Esophagus (tissue), 2 donors: ENCODE measurements around the gene SET. TPM values are rescaled to one million over a fixed set of nuclear protein-coding genes. Genes with fewer than 3 reads are reported as not detected.
"Not testable (repeated sequence)": the region's sequence is repeated elsewhere in the genome, so short reads cannot be mapped to it uniquely, and the experiment has no call there.

ENCODE experiments used
- H3K27ac ChIP-seq, 2 donors: one replicate each; pipeline ENCODE4 v1.5.1; 2013; ENCODE audit warnings: low read depth in 2 of 2, mild to moderate bottlenecking in 2 of 2, inconsistent platforms in 1 of 2, low read length in 1 of 2, moderate library complexity in 1 of 2
- H3K27me3 ChIP-seq, 2 donors: one replicate each; pipeline ENCODE4 v1.6.1; 2013; ENCODE audit warnings: low read length in 2 of 2, control low read depth in 1 of 2, mild to moderate bottlenecking in 1 of 2; ENCODE audit not compliant: insufficient read depth in 2 of 2, control insufficient read depth in 1 of 2
- H3K36me3 ChIP-seq, 2 donors: one replicate each; pipeline ENCODE4 v1.6.1; 2013; ENCODE audit warnings: low read length in 1 of 2; ENCODE audit not compliant: control insufficient read depth in 2 of 2, insufficient read depth in 2 of 2
- H3K4me1 ChIP-seq, 2 donors: one replicate each; pipeline ENCODE4 v1.6.1; 2013; ENCODE audit warnings: low read length in 1 of 2; ENCODE audit not compliant: control insufficient read depth in 2 of 2, insufficient read depth in 2 of 2
- H3K4me3 ChIP-seq, 2 donors: one replicate each; pipeline ENCODE4 v1.5.1; 2013; ENCODE audit warnings: low read length in 2 of 2, mild to moderate bottlenecking in 2 of 2, low read depth in 1 of 2, moderate library complexity in 1 of 2
- H3K9me3 ChIP-seq, 2 donors: one replicate each; pipeline ENCODE4 v1.6.1; 2013; ENCODE audit warnings: mild to moderate bottlenecking in 2 of 2, low read depth in 1 of 2, low read length in 1 of 2, moderate library complexity in 1 of 2; ENCODE audit not compliant: control insufficient read depth in 2 of 2, insufficient read depth in 1 of 2
- WGBS, 2 donors: extraction: QIAGEN DNeasy Blood & Tissue Kit; methylation state at CpG; one replicate each; pipeline ENCODE4 v1.1.7; 2013; 5-methylcytosine and 5-hydroxymethylcytosine counted together
- polyA plus RNA-seq, 2 donors: library from polyadenylated mRNA; stranded (reverse); fragments of 200-250 nt; gene quantifications; one replicate each; pipeline ENCODE4 v1.2.3, GENCODE V29; 2013
- donor health status: healthy with polysubstance abuse.
- donor health status: Bipolar disorder and iron deficiency.

The SET gene
- polyA plus RNA-seq, 2 donors: 66.3 to 126 TPM

DNA sequence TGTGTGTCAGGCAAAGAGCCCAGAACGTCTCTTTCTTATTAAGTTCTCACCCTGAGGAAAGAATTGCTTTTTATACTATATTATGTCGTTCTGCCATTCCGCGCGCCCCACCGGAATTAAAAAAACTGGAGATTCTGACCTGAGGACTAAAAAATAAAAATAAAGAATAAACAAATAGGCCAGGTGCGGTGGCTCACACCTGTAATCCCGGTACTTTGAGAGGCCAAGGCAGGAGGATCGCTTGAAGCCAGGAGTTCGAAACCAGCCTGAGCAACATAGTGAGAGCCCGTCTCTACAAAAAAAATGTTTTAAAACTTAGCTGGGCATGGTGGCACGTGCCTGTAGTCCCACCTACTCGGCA is 31.7 kb upstream of the SET start:
- no peaks in the 10 kb centered on the region for H3K9me3 ChIP-seq
- H3K27me3 ChIP-seq: no peaks in the 10 kb centered on the region
- 96 to 97% methylated on average over 13 of the region's 13 CpGs for WGBS, 2 donors
- no peaks in the 10 kb centered on the region for H3K4me1 ChIP-seq
- H3K27ac ChIP-seq: peak overlapping the region in 1 of 2 donors; percentile 91
- H3K4me3 ChIP-seq: peak overlapping the region in 1 of 2 donors; percentile 70
- peaks cover 0 to 3% of the 10 kb centered on the region in 2 donors for H3K36me3 ChIP-seq

DNA sequence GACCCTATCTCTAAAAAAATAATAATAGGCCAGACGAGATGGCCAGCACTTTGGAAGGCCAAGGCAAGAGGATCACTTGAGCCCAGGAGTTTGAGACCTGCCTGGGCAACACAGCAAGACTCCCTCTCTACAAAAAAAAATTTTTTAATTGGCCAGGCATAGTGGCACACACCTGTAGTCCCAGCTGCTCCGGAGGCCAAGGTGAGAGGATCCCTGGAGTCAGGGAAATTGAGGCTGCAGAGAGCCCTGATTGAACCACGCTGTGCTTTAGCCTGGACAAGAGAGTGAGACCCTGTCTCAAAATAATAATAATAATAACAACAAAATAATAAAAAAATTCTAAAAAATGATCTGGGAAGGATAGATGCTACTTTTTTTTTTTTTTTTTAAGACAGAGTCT is 31.2 kb upstream of the SET start:
- Histone ChIP-seq H3K27me3 (no peaks in the 10 kb centered on the region), H3K27ac (no peak overlapping the region), H3K36me3 (peaks cover 0 to 3% of the 10 kb centered on the region in 2 donors), H3K4me1 (no peaks in the 10 kb centered on the region), H3K4me3 (no peak overlapping the region), H3K9me3 (no peaks in the 10 kb centered on the region)
- WGBS, 2 donors: 92 to 94% methylated on average over 3 of the region's 3 CpGs

DNA sequence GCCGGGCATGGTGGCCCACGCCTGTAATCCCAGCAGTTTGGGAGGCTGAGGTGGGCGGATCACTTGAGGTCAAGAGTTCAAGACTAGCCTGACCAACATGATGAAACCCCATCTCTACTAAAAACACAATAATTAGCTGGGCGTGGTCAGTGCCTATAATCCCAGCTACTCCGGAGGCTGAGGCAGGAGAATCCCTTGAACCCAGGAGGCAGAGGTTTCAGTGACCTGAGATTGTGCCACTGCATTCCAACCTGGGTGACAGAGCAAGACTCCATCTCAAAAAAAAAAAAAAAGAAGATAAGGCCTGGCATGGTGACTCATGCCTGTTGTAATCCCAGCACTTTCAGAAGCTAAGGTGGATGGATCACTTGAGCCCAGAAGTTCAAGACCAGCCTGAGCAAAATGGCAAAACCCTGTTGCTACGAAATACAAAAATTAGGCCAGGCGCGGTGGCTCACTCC is 22.5 kb upstream of the SET start:
- H3K36me3 ChIP-seq, H3K9me3 ChIP-seq, H3K4me3 ChIP-seq, H3K27ac ChIP-seq, H3K4me1 ChIP-seq, H3K27me3 ChIP-seq: not testable (repeated sequence)
- 82 to 85% methylated on average over 8 of the region's 8 CpGs for WGBS, 2 donors

DNA sequence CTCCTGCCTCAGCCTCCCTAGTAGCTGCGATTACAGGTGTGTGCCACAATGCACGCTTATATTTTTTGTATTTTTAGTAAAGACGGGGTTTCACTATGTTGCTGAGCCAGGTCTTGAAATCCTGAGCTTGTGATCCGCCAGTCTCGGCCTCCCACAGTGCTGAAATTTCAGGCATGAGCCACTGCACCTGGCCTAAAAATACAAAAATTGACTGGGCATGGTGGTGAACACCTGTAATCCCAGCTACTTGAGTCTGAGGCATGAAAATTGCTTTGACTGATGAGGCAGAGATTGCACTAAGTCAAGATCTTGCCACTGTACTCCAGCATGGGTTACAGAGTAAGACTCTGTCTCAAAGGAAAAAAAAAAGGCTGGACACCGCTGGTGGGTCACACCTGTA is 19.2 kb upstream of the SET start:
- H3K27me3 ChIP-seq: no peaks in the 10 kb centered on the region
- WGBS, 2 donors: 94 to 97% methylated on average over 6 of the region's 6 CpGs
- no peak overlapping the region for H3K27ac ChIP-seq
- no peaks in the 10 kb centered on the region for H3K4me1 ChIP-seq
- no peaks in the 10 kb centered on the region for H3K9me3 ChIP-seq
- H3K4me3 ChIP-seq: no peak overlapping the region
- no peaks in the 10 kb centered on the region for H3K36me3 ChIP-seq

DNA sequence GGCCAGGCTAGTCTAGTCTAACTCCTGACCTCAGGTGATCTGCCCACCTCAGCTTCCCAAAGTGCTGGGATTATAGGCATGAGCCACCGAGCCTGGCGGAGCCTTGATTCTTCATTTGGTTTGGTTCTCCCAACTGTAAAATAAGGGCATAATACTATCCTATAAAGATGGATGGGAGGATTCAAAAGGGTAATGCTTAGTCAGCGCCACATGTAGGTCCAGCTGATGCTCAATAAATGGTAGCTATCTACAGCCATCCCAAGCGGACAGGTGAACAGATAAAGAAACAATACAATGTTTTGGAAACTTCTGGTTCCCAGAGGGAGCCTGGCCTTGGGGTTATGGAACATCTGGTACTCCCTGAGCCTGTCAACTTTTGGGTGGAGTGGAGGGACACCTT is 13.6 kb upstream of the SET start:
- H3K4me1 ChIP-seq: no peaks in the 10 kb centered on the region
- H3K9me3 ChIP-seq: no peaks in the 10 kb centered on the region
- H3K27ac ChIP-seq: no peak overlapping the region
- WGBS, 2 donors: 96 to 97% methylated on average over 4 of the region's 4 CpGs
- no peaks in the 10 kb centered on the region for H3K27me3 ChIP-seq
- no peaks in the 10 kb centered on the region for H3K36me3 ChIP-seq
- H3K4me3 ChIP-seq: no peak overlapping the region

DNA sequence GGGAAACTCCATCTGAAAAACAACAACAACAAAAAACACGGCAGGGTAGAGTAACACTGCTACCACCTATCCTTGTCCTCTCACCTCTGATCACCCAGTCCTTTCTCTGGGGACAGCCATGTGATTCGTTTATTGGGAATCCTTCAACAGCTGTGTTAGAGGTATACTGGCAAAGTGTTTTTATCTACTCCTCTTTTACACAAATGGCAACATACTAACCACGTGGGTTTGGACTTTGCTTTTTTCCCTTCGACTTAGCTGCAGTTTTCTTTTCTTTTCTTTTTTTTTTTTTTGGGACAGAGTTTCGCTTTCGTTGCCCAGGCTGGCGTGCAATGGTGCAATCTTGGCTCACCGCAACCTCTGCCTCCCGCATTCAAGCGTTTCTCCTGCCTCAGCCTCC is 11.2 kb upstream of the SET start:
- Histone ChIP-seq H3K36me3 (no peaks in the 10 kb centered on the region), H3K27me3 (no peaks in the 10 kb centered on the region), H3K27ac (no peak overlapping the region), H3K4me3 (no peak overlapping the region), H3K4me1 (no peaks in the 10 kb centered on the region), H3K9me3 (no peaks in the 10 kb centered on the region)
- 86 to 88% methylated on average over 10 of the region's 10 CpGs for WGBS, 2 donors

DNA sequence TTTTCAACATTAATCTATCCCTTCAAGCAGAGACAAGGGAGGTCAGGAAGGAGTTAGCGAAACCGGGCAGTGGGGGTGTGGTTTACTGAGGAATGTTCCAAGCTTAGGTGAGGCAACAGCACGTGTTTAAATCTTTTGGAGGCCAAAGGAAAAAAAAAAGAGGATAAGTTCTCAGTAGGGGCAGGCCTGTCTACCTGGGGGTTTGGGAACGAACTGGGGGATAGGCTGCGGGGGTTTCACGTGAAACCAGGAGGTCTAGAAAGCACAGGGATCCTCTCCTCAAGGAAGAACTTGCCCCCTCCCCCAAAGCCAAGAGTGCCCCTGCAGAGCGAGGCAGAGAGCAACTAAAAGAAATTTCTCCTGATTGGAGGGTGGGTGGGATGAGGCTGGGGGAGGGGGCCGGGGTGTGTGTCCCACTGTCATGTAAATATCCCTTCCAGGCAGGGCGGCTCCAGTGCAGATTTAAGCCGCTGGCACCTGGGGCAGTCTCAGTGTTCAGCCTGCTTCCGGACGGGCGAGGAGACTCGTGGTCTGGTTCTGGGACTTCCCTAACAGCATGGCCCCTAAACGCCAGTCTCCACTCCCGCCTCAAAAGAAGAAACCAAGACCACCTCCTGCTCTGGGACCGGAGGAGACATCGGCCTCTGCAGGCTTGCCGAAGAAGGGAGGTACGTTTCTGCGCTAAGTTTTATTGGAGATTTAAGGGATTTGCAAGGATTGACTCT is 5.5 kb upstream of the SET start:
- H3K4me1 ChIP-seq: peaks cover 2 to 13% of the 10 kb centered on the region in 2 donors
- no peaks in the 10 kb centered on the region for H3K36me3 ChIP-seq
- H3K27ac ChIP-seq: peak overlapping the region; percentile 97
- H3K4me3 ChIP-seq: peak overlapping the region; percentile 64 to 70
- no peaks in the 10 kb centered on the region for H3K27me3 ChIP-seq
- 4 to 5% methylated on average over 21 of the region's 21 CpGs for WGBS, 2 donors
- H3K9me3 ChIP-seq: no peaks in the 10 kb centered on the region

DNA sequence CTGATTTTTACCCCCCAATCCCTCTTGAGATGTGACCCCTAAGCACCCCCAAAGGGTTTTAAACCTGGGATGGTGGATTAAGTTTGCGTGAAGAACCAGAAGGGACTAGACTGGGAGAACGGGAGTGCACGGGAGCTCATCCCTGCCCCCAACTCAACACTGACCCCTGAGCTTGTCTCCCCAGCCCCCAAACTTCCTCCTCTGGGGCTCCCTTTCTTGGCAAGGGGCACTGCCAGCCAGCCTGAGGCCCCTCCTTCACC is 5.0 kb upstream of the SET start:
- no peaks in the 10 kb centered on the region for H3K9me3 ChIP-seq
- 0% methylated on average over 3 of the region's 3 CpGs for WGBS, 2 donors
- peak overlapping the region; percentile 64 to 70 for H3K4me3 ChIP-seq
- H3K36me3 ChIP-seq: no peaks in the 10 kb centered on the region
- H3K27me3 ChIP-seq: no peaks in the 10 kb centered on the region
- peaks cover 2 to 13% of the 10 kb centered on the region in 2 donors for H3K4me1 ChIP-seq
- peak overlapping the region; percentile 97 for H3K27ac ChIP-seq

DNA sequence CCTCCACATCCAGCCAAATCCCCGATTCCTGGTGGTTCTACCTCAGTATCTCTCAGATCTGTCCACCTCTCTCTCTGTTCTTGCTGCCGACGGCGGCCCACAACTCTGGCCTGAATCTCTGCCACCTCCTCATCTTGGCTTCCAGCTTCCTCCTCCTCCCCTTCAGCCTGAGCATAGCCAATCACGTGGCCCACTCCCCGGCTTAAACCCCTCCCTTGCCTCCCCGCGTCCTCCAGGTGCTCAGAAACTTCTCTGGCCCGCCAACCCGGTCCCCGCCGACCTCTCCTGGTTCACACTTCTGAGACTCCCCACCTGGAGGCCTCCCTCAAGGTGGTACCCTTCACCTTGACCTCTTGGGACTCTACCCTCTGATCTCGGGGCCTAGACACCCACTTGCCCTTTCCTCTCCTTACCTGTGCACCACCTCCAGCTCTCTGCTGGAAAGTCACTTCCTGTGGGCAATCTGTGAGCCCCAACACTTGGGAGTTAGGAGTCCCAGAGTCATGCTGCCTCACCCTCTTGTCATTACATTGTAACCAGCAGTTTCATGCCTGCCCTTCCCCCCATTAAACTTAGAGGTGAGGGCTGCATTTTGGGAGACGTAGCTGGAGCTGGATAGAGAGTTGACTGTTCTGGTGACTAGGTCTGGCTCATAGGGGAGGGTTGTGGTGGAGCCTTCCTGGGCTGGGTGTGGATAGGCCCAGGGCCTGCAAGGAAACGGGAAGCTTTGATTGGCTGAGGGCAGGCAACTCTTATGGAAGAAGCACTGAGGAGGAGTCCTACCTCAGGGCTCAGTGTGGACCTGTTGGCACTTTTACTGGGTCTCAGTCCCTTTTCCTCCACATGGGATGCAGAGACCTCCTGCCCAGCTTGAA is 4.5 kb upstream of the SET start:
- 6 to 8% methylated on average over 15 of the region's 15 CpGs for WGBS, 2 donors
- H3K27me3 ChIP-seq: no peaks in the 10 kb centered on the region

More for the DNA sequence above, 4.5 kb upstream of the SET start:
- peak overlapping the region; percentile 64 to 70 for H3K4me3 ChIP-seq
- peak overlapping the region; percentile 97 for H3K27ac ChIP-seq
- H3K4me1 ChIP-seq: peaks cover 2 to 13% of the 10 kb centered on the region in 2 donors
- no peaks in the 10 kb centered on the region for H3K36me3 ChIP-seq
- no peaks in the 10 kb centered on the region for H3K9me3 ChIP-seq
